ENCODE data around the gene NGEF.
A peak's percentile ranks its signal among the peaks of the same experiment; 100 is the strongest.

NGEF gene

DNA sequence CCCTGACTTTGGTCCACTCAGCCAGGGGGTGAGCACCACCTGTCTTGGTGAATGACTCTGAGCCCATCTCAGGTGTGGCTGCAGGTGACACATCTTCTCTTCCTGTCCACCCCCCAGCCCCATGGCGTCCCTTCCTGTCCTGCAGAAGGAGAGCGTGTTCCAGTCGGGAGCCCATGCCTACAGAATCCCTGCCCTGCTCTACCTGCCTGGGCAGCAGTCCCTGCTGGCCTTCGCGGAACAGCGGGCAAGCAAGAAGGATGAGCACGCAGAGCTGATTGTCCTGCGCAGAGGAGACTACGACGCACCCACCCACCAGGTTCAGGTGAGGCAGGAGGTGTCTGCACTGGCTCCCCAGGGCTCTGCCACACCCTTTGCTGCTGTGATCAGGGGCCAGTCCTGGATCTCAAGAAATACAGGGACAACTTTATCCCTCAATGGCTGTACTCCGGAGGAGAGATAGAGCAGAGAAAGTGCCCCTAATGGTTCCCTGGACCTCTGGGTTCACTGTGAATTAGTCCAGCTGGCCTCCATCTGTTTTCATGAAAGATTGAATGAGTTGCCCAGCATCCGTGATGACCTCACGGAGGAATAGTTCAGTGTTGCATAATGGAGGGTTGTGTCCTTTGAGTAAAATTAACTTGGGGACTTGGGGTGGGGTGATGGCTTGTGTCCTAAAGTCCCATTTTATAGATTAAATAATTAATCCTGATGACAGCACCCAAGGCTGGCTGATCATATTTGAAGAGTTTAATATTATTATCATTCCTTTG is 19.7 kb upstream of the NGEF start, which contains the start of gene NEU2:
NEU2 (plus strand) TSS at position 122 of the 770 bp plus-strand sequence; CDS start at position 122, 0 bp downstream.
- Histone ChIP-seq H4K20me1 (ENCODE audit: insufficient read depth, low read length) (no peaks in the 10 kb centered on the region), H3K9ac (ENCODE audit: low read depth, low read length) (no peak within 1 kb of the TSS), H3K4me1 (ENCODE audit: insufficient read depth, low read length) (no peaks in the 10 kb centered on the region), H3K9me3 (ENCODE audit: insufficient read depth, low read length, severe bottlenecking) (peaks cover 4% of the 10 kb centered on the region), H3K27ac (ENCODE audit: low read length) (no peak within 1 kb of the TSS), H3K36me3 (ENCODE audit: insufficient read depth, low read length) (no peaks in the 10 kb centered on the region), H3K4me2 (ENCODE audit: insufficient read depth, low read length) (no peak within 1 kb of the TSS), H2AFZ (ENCODE audit: low read depth, low read length) (no peak within 1 kb of the TSS), H3K27me3 (ENCODE audit: insufficient read depth, low read length, poor library complexity) (no peaks in the 10 kb centered on the region), H3K4me3 (ENCODE audit: low read depth in 1 of 2, low read length in 2 of 2) (no peak within 1 kb of the TSS), H3K79me2 (ENCODE audit: insufficient read depth, low read length) (no peaks in the 10 kb centered on the region)
- no peak for DNase-seq
- ATAC-seq (ENCODE audit: insufficient read depth, low read depth), result no peak
- TF ChIP-seq, protein P1, sequence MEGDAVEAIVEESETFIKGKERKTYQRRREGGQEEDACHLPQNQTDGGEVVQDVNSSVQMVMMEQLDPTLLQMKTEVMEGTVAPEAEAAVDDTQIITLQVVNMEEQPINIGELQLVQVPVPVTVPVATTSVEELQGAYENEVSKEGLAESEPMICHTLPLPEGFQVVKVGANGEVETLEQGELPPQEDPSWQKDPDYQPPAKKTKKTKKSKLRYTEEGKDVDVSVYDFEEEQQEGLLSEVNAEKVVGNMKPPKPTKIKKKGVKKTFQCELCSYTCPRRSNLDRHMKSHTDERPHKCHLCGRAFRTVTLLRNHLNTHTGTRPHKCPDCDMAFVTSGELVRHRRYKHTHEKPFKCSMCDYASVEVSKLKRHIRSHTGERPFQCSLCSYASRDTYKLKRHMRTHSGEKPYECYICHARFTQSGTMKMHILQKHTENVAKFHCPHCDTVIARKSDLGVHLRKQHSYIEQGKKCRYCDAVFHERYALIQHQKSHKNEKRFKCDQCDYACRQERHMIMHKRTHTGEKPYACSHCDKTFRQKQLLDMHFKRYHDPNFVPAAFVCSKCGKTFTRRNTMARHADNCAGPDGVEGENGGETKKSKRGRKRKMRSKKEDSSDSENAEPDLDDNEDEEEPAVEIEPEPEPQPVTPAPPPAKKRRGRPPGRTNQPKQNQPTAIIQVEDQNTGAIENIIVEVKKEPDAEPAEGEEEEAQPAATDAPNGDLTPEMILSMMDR (IDR thresholded peaks at IDR 0.05; ENCODE audit: borderline replicate concordance, extremely low read depth, low read length, poor library complexity, severe bottlenecking), result no peak
- no peak for TF ChIP-seq EZH2 (IDR thresholded peaks at IDR 0.05; ENCODE audit: borderline replicate concordance, low read depth, low read length, severe bottlenecking)

DNA sequence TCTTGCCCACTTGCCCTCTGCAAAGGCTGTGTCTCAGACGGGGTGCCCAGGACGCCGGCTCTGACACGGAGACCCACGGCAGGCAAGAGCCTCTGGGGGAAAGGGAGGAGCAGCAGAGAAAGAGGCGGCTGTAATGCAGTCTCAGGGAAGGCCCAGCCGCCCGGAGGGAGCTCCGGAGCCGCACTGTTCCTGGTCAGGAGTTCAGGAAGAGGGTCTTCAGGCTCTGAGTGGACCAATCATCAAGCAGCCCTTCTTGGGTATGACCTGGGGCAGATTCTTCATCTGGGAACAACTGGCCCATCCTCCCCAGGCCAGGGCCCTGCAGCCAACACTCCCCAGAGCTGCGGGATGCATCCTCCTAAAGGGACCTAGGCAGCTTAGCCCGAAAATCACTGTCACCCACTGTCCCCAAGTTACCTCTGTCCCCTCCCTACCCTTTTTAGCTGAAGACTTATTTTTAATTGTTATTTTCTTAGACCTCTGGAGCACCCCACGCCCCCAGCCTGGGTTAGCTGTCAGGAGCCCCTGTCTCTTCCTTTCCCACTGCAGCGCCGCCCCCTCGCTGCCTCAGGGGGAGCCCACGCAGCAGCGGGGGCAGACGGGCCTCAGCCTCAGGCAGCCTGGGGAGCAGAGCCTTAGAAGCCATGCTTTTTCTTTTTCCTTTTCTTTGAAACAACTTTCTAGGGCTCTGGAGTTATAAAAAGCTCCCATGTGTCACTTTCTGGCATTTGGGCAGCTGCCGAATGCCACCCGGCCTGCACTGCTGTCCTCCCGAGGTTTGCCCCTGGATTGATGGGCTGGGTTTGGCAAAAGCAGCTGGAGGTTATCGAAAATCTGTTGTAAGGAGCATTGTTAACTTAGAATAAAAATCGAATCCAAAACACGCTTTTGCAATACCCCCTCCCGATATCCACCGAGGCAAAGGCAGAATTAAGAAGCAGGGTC is 18.8 kb upstream of the NGEF start:
- TF ChIP-seq EZH2 (IDR thresholded peaks at IDR 0.05; ENCODE audit: borderline replicate concordance, low read depth, low read length, severe bottlenecking), result no peak
- TF ChIP-seq, protein P1 (IDR thresholded peaks at IDR 0.05; ENCODE audit: borderline replicate concordance, extremely low read depth, low read length, poor library complexity, severe bottlenecking), result no peak
- no peak for DNase-seq
- no peaks in the 10 kb centered on the region for H3K27me3 ChIP-seq (ENCODE audit: insufficient read depth, low read length, poor library complexity)
- 0 out of 3 replicates have a peak, but pooled peaks have one; percentile 44 for ATAC-seq (ENCODE audit: insufficient read depth, low read depth)
- no peak overlapping the region for H3K9ac ChIP-seq (ENCODE audit: low read depth, low read length)
- no peak overlapping the region for H3K4me2 ChIP-seq (ENCODE audit: insufficient read depth, low read length)
- H3K4me3 ChIP-seq (ENCODE audit: low read depth in 1 of 2, low read length in 2 of 2), result no peak overlapping the region
- H4K20me1 ChIP-seq (ENCODE audit: insufficient read depth, low read length), result no peaks in the 10 kb centered on the region
- H3K4me1 ChIP-seq (ENCODE audit: insufficient read depth, low read length), result no peaks in the 10 kb centered on the region
- H3K27ac ChIP-seq (ENCODE audit: low read length), result no peak overlapping the region
- H3K79me2 ChIP-seq (ENCODE audit: insufficient read depth, low read length), result no peaks in the 10 kb centered on the region
- no peak overlapping the region for H2AFZ ChIP-seq (ENCODE audit: low read depth, low read length)
- H3K9me3 ChIP-seq (ENCODE audit: insufficient read depth, low read length, severe bottlenecking), result peaks cover 4% of the 10 kb centered on the region
- H3K36me3 ChIP-seq (ENCODE audit: insufficient read depth, low read length), result no peaks in the 10 kb centered on the region

DNA sequence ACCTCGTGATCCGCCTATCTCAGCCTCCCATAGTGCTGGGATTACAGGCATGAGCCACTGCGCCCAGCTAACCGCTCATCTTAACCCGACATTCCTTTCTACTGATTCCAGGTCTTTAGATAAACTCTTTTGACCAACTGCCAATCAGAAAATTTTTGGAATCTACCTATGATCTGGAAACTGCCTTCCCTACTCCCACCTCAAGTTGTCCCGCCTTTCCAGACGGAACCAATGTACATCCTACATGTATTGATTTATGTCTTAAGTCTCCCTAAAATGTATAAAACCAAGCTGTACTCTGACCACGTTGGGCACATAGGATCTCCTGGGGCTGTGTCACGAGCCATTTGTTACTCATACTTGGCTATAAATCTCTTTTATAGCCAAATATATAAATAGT is 16.3 kb upstream of the NGEF start:
- no peak for DNase-seq
- Histone ChIP-seq H3K9ac (ENCODE audit: low read depth, low read length) (no peak overlapping the region), H3K9me3 (ENCODE audit: insufficient read depth, low read length, severe bottlenecking) (no peaks in the 10 kb centered on the region), H3K4me1 (ENCODE audit: insufficient read depth, low read length) (no peaks in the 10 kb centered on the region), H3K27ac (ENCODE audit: low read length) (no peak overlapping the region), H3K36me3 (ENCODE audit: insufficient read depth, low read length) (no peaks in the 10 kb centered on the region), H2AFZ (ENCODE audit: low read depth, low read length) (no peak overlapping the region), H3K4me3 (ENCODE audit: low read depth in 1 of 2, low read length in 2 of 2) (no peak overlapping the region), H3K4me2 (ENCODE audit: insufficient read depth, low read length) (no peak overlapping the region), H4K20me1 (ENCODE audit: insufficient read depth, low read length) (no peaks in the 10 kb centered on the region), H3K79me2 (ENCODE audit: insufficient read depth, low read length) (no peaks in the 10 kb centered on the region), H3K27me3 (ENCODE audit: insufficient read depth, low read length, poor library complexity) (no peaks in the 10 kb centered on the region)
- no peak for ATAC-seq (ENCODE audit: insufficient read depth, low read depth)
- no peak for TF ChIP-seq EZH2 (IDR thresholded peaks at IDR 0.05; ENCODE audit: borderline replicate concordance, low read depth, low read length, severe bottlenecking)
- TF ChIP-seq, protein P1 (IDR thresholded peaks at IDR 0.05; ENCODE audit: borderline replicate concordance, extremely low read depth, low read length, poor library complexity, severe bottlenecking), result no peak
